Measurements from ENCODE around the gene TENM4.

DNA sequence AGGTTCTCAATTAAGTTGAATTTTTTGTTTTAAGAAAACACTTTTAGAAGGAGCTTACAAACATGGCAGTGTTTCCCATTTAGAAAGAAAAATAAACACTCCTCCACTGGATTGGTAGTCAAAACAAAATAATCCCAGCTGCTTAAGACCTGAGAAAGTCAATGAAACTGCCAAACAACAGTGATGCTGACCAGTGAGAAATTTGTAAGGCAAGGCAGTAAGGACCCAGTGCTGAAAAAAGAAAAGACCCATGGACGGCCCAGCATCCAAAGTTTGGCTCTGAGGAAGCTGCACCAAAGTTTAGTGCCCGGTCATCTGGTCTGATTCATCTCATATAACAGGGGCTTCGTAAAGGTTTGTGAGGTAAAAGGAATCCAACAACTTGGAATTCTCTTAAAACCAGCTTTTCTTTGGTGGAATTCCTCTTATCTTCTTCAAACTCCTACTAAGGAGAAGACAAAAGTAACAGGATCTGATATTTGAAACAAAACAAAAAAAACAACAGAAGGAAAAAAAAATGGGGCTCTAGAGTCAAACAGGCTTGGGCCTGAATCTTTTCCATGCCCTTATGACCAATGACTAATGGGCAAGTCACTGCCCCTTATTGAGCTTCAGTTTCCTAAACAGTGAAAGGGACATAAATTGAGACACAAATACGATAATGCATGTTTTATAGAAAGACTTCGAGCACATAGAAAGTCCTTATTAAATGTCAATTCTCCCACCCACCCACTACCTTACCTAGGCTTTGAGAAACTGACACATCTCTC lies 483.2 kb downstream of the TENM4 start:
- TF ChIP-seq, protein P1, sequence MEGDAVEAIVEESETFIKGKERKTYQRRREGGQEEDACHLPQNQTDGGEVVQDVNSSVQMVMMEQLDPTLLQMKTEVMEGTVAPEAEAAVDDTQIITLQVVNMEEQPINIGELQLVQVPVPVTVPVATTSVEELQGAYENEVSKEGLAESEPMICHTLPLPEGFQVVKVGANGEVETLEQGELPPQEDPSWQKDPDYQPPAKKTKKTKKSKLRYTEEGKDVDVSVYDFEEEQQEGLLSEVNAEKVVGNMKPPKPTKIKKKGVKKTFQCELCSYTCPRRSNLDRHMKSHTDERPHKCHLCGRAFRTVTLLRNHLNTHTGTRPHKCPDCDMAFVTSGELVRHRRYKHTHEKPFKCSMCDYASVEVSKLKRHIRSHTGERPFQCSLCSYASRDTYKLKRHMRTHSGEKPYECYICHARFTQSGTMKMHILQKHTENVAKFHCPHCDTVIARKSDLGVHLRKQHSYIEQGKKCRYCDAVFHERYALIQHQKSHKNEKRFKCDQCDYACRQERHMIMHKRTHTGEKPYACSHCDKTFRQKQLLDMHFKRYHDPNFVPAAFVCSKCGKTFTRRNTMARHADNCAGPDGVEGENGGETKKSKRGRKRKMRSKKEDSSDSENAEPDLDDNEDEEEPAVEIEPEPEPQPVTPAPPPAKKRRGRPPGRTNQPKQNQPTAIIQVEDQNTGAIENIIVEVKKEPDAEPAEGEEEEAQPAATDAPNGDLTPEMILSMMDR (IDR thresholded peaks at IDR 0.05; ENCODE audit: control extremely low read depth in 1 of 3, insufficient read depth in 1 of 3, low read depth in 1 of 3, low read length in 3 of 3): no peak
- TF ChIP-seq RBBP5 (IDR thresholded peaks at IDR 0.05; ENCODE audit: borderline replicate concordance, low read depth, low read length) (no peak), CHD1 (IDR thresholded peaks at IDR 0.05; ENCODE audit: low read depth, low read length) (no peak), ZNF274 (IDR thresholded peaks at IDR 0.05; ENCODE audit: borderline replicate concordance, extremely low read depth, low read length) (no peak), CREB1 (IDR thresholded peaks at IDR 0.05) (no peak), CEBPB (IDR thresholded peaks at IDR 0.05; ENCODE audit: low read depth, low read length) (no peak), GABPA (IDR thresholded peaks at IDR 0.05; ENCODE audit: borderline replicate concordance, insufficient read depth, low read length) (no peak), ASH2L (IDR thresholded peaks at IDR 0.05; ENCODE audit: low read length) (no peak), TCF12 (IDR thresholded peaks at IDR 0.05; ENCODE audit: low read depth, low read length) (no peak)
- TF ChIP-seq, protein P2, sequence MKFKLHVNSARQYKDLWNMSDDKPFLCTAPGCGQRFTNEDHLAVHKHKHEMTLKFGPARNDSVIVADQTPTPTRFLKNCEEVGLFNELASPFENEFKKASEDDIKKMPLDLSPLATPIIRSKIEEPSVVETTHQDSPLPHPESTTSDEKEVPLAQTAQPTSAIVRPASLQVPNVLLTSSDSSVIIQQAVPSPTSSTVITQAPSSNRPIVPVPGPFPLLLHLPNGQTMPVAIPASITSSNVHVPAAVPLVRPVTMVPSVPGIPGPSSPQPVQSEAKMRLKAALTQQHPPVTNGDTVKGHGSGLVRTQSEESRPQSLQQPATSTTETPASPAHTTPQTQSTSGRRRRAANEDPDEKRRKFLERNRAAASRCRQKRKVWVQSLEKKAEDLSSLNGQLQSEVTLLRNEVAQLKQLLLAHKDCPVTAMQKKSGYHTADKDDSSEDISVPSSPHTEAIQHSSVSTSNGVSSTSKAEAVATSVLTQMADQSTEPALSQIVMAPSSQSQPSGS (IDR thresholded peaks at IDR 0.05; ENCODE audit: low read length): no peak
